HFF-Myc (cell line): Measurements from ENCODE around the gene CCDC30.

Experiments
- DNase-seq: peaks from one replicate; pipeline ENCODE4 v3.0.0-alpha.2; 2011; ENCODE audit warnings: low read depth; ENCODE audit errors: extremely low read depth
- H3K4me3 ChIP-seq: replicated peaks from 2 replicates; pipeline ENCODE4 v1.5.1; 2011; ENCODE audit warnings: low read depth, mild to moderate bottlenecking, control low read depth, low read length
- CTCF ChIP-seq: IDR thresholded peaks from 2 replicates; pipeline ENCODE4 v1.5.1; 2012; ENCODE audit warnings: mild to moderate bottlenecking, low read depth, low read length, control low read depth; ENCODE audit errors: missing control alignments

The CCDC30 gene

GRCh38 chr1:42462828-42463763 is at the start of gene CCDC30:
CCDC30 (plus strand) TSS chr1:42463286; CDS start chr1:42480552, 17,266 bp downstream.
- no peak for TF ChIP-seq CTCF
- DNase-seq: peak; percentile 98

GRCh38 chr1:42414551-42415496 is 48.3 kb upstream of the CCDC30 start:
- DNase-seq: no peak
- TF ChIP-seq CTCF: no peak
- no peak overlapping the region for H3K4me3 ChIP-seq

More at GRCh38 chr1:42462828-42463763, at the start of gene CCDC30:
- H3K4me3 ChIP-seq: peak within 1 kb of the TSS; percentile 58

- no peak for TF ChIP-seq CTCF
- no peak overlapping the region for H3K4me3 ChIP-seq
- DNase-seq: no peak
These were observed 45.9 kb upstream of the CCDC30 start for GRCh38 chr1:42417166-42417565.

GRCh38 chr1:42418516-42418915 is 44.6 kb upstream of the CCDC30 start:
- TF ChIP-seq CTCF: no peak
- H3K4me3 ChIP-seq: no peak overlapping the region
- DNase-seq: no peak

- H3K4me3 ChIP-seq: no peak overlapping the region
- DNase-seq: no peak
- TF ChIP-seq CTCF: no peak
These were observed 43.8 kb upstream of the CCDC30 start for GRCh38 chr1:42419126-42419821.

GRCh38 chr1:42420121-42420520 is 43.0 kb upstream of the CCDC30 start:
- no peak for DNase-seq
- no peak overlapping the region for H3K4me3 ChIP-seq
- TF ChIP-seq CTCF: no peak
